HG03520 (cell line): ENCODE data around the gene USP44.
"Not testable (repeated sequence)": the region's sequence is repeated elsewhere in the genome, so short reads cannot be mapped to it uniquely, and the experiment has no call there.

Source experiments
- ATAC-seq: cut with Tn5 transposase; IDR thresholded peaks from one replicate; pipeline ENCODE4 v1.9.1; 2021; ENCODE audit warnings: mild to moderate bottlenecking, moderate library complexity; ENCODE audit not compliant: unreplicated experiment

Gene USP44

GRCh38 chr12:95551305-95551704 lies at the start of gene USP44:
Gene USP44, minus strand, starts transcription at chr12:95551476. Its CDS starts 17,220 bp downstream, at chr12:95534256.
- ATAC-seq = no peak

GRCh38 chr12:95600567-95600966 lies 49.3 kb upstream of the USP44 start:
- ATAC-seq = no peak

GRCh38 chr12:95599880-95600279 lies 48.6 kb upstream of the USP44 start:
- ATAC-seq = no peak

- no peak for ATAC-seq
Observed at GRCh38 chr12:95594136-95594535, 42.9 kb upstream of the USP44 start.

GRCh38 chr12:95593266-95593871 lies 42.1 kb upstream of the USP44 start:
- no peak for ATAC-seq

- no peak for ATAC-seq
Observed at GRCh38 chr12:95591731-95592130, 40.5 kb upstream of the USP44 start.

GRCh38 chr12:95590775-95591174 lies 39.5 kb upstream of the USP44 start:
- ATAC-seq = no peak

GRCh38 chr12:95583933-95584332 lies 32.7 kb upstream of the USP44 start:
- ATAC-seq = no peak

GRCh38 chr12:95582230-95583058 lies 31.2 kb upstream of the USP44 start:
- no peak for ATAC-seq

- ATAC-seq = no peak
Observed at GRCh38 chr12:95577820-95578219, 26.5 kb upstream of the USP44 start.

GRCh38 chr12:95574799-95575452 lies 23.6 kb upstream of the USP44 start:
- ATAC-seq = no peak

- ATAC-seq = no peak
Observed at GRCh38 chr12:95573951-95574576, 22.8 kb upstream of the USP44 start.

GRCh38 chr12:95571369-95571768 lies 20.1 kb upstream of the USP44 start:
- no peak for ATAC-seq

- ATAC-seq = not testable (repeated sequence)
Observed at GRCh38 chr12:95568045-95568444, 16.8 kb upstream of the USP44 start.

- no peak for ATAC-seq
Observed at GRCh38 chr12:95557625-95558024, 6.3 kb upstream of the USP44 start.

- ATAC-seq = no peak
Observed at GRCh38 chr12:95554532-95555071, 3.3 kb upstream of the USP44 start.

GRCh38 chr12:95553197-95553943 lies 2.1 kb upstream of the USP44 start:
- ATAC-seq = no peak

GRCh38 chr12:95551913-95552516 lies 739 bp upstream of the USP44 start:
- no peak for ATAC-seq

- no peak for ATAC-seq
Observed at GRCh38 chr12:95549392-95550084, 1.7 kb downstream of the USP44 start.
